Stomach (tissue), 9 donors: ENCODE measurements around the gene SLC52A1. TPM values are rescaled to one million over a fixed set of nuclear protein-coding genes. Genes with fewer than 3 reads are reported as not detected.
"Not testable (repeated sequence)": the region's sequence is repeated elsewhere in the genome, so short reads cannot be mapped to it uniquely, and the experiment has no call there.

Experiments
- DNase-seq, 2 donors: peaks; one replicate each; pipeline versions ENCODE4 v3.0.0 to v3.0.0-alpha.2; 2013 to 2019
- H3K27ac ChIP-seq, 5 donors: fragments of 200-600 bp in 4 of 5; sonication (generic) in 4 of 5; one replicate each; pipeline ENCODE4 v1.5.1; 2013 to 2019; ENCODE audit warnings: mild to moderate bottlenecking in 1 of 5, moderate library complexity in 1 of 5
- H3K27me3 ChIP-seq, 3 donors: fragments of 200-600 bp; sonication (generic); one replicate each; pipeline ENCODE4 v1.5.1; 2017 to 2019; ENCODE audit warnings: mixed run types in 1 of 3
- H3K36me3 ChIP-seq, 4 donors: fragments of 200-600 bp; sonication (generic); 1 replicate in 3 of 4; 2 replicates in 1 of 4; pipeline ENCODE4 v1.5.1; 2016 to 2019
- H3K4me1 ChIP-seq, 4 donors: fragments of 200-600 bp; sonication (generic); one replicate each; pipeline ENCODE4 v1.5.1; 2016 to 2019
- H3K4me3 ChIP-seq, 4 donors: fragments of 200-600 bp; sonication (generic) in 3 of 4; one replicate each; pipeline ENCODE4 v1.5.1; 2016 to 2019; ENCODE audit warnings: mild to moderate bottlenecking in 1 of 4
- H3K9me3 ChIP-seq, 4 donors: fragments of 200-600 bp; sonication (generic); one replicate each; pipeline ENCODE4 v1.5.1; 2016 to 2019
- EP300 ChIP-seq: sonication (generic); formaldehyde crosslinking; IDR thresholded peaks from one replicate; pipeline ENCODE4 v1.6.1; 2017; ENCODE audit warnings: antibody characterized with exemption
- POLR2A ChIP-seq, 4 donors: fragments of 450-650 bp; IDR thresholded peaks; one replicate each; pipeline ENCODE4 v1.6.1; 2016; ENCODE audit warnings: antibody characterized with exemption in 4 of 4, control low read depth in 2 of 4, mild to moderate bottlenecking in 1 of 4, moderate library complexity in 1 of 4
- POLR2AphosphoS5 ChIP-seq, 3 donors: sonication (generic); formaldehyde crosslinking; IDR thresholded peaks; one replicate each; pipeline ENCODE4 v1.6.1; 2016; ENCODE audit warnings: antibody characterized with exemption in 3 of 3
- WGBS, 5 donors: extraction: QIAGEN DNeasy Blood & Tissue Kit in 3 of 5; methylation state at CpG; one replicate each; pipeline versions ENCODE4 v1.1.5 to v1.1.7; 2013 to 2018; 5-methylcytosine and 5-hydroxymethylcytosine counted together
- intact Hi-C: fragments of 100-400 bp; cut with DNase I; formaldehyde crosslinking; loops from one replicate; pipeline ENCODE4 v1.15.1; 2023; ENCODE audit warnings: low total_unique reads
- polyA plus RNA-seq, 3 donors: library from polyadenylated mRNA; stranded (reverse); fragments of 200-250 nt; gene quantifications; one replicate each; pipeline ENCODE4 v1.2.3, GENCODE V29; 2013
- total RNA-seq, 5 donors: library from RNA; depleted of rRNA; stranded (reverse); fragments of >200 nt; gene quantifications; one replicate each; pipeline versions ENCODE4 v1.1.0 to v1.2.3, GENCODE V29; 2014 to 2016
- TF ChIP-seq, protein P1 (sequence below), 7 experiments: fragments of 450-650 bp in 4 of 7; fragments of 200-600 bp in 3 of 7; sonication (generic) in 3 of 7; IDR thresholded peaks; one replicate each; pipeline ENCODE4 v1.5.1; 2016 to 2019; ENCODE audit warnings: antibody characterized with exemption in 7 of 7, control low read depth in 2 of 7, mild to moderate bottlenecking in 1 of 7
- donor health status: healthy with polysubstance abuse.
- donor health status: Bipolar disorder and iron deficiency.
- donor health status: healthy.

SLC52A1 gene
- total and polyA plus RNA-seq, 8 donors, result 1.0 TPM; not detected in 7

DNA sequence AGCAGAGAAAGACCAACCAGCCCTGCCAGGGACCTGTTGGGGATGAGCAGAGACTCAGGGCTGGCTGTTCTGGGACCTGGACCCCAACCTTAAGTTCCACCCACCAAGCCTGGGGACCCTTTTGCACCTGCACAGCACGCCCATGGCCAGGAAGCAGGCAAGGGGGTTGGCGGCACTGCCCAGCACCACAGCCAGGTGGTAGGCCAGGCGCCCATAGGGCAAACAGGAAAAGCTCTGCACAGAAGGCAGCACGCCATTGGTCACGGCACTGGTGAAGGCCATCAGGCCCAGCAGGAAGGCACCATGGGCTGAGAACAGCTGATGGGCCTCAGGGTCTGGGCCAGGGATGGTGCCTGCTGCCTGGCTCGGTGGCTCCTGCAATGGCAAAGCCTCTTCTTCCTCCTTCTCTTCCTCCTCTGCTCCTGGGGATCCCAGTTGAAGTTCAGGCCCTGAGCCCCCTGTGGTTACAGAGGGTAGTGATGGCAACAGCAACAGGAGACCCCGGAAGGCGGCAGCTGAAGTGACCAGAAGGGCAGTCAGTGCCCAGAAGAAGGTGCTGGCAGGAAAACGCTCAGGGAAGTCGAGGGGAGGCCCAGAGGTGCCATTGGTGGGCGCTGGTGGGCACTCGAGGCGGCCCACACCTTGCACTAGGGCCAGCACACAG lies 1.7 kb downstream of the SLC52A1 start:
- no peak for DNase-seq
- Histone ChIP-seq H3K4me1 (peaks cover 0 to 27% (median 16%) of the 10 kb centered on the region in 4 donors), H3K36me3 (no peaks in the 10 kb centered on the region), H3K27ac (no peak overlapping the region), H3K27me3 (peaks cover 0 to 34% (median 6%) of the 10 kb centered on the region in 3 donors), H3K9me3 (no peaks in the 10 kb centered on the region), H3K4me3 (no peak overlapping the region)
- TF ChIP-seq, protein P1, sequence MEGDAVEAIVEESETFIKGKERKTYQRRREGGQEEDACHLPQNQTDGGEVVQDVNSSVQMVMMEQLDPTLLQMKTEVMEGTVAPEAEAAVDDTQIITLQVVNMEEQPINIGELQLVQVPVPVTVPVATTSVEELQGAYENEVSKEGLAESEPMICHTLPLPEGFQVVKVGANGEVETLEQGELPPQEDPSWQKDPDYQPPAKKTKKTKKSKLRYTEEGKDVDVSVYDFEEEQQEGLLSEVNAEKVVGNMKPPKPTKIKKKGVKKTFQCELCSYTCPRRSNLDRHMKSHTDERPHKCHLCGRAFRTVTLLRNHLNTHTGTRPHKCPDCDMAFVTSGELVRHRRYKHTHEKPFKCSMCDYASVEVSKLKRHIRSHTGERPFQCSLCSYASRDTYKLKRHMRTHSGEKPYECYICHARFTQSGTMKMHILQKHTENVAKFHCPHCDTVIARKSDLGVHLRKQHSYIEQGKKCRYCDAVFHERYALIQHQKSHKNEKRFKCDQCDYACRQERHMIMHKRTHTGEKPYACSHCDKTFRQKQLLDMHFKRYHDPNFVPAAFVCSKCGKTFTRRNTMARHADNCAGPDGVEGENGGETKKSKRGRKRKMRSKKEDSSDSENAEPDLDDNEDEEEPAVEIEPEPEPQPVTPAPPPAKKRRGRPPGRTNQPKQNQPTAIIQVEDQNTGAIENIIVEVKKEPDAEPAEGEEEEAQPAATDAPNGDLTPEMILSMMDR (IDR thresholded peaks at IDR 0.05), result no peak
- TF ChIP-seq POLR2AphosphoS5 (IDR thresholded peaks at IDR 0.05) (no peak), POLR2A (IDR thresholded peaks at IDR 0.05) (no peak), EP300 (no peak)
- intact Hi-C loops, result no loop called here
- 80 to 96% (median 85%) methylated on average over 11 to 13 of the region's 13 CpGs for WGBS, 5 donors

DNA sequence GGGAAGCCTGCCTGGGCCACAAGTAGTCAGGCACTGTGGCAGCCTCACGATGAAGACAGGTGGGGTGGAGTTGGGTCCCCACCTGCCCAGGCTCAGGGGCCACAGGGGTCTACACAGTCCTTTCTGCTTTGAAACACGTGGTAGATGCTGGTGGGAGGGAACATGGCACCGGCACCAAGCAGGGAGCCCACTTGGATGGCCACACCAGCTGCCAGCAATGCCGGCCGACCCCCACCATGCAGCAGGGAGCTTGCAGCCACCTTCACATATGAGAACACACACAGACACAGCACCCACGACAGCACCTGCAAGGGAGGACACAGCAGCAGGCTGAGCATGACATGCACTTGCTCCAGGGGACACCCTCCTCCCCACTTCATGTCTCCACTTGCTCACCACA lies 2.4 kb downstream of the SLC52A1 start:
- Histone ChIP-seq H3K36me3 (no peaks in the 10 kb centered on the region), H3K27ac (no peak overlapping the region), H3K27me3 (peaks cover 0 to 34% (median 6%) of the 10 kb centered on the region in 3 donors), H3K4me1 (peaks cover 0 to 27% (median 16%) of the 10 kb centered on the region in 4 donors), H3K4me3 (no peak overlapping the region), H3K9me3 (no peaks in the 10 kb centered on the region)
- WGBS, 5 donors, result 85 to 100% (median 89%) methylated on average over 2 to 6 of the region's 6 CpGs
- intact Hi-C loops, result no loop called here
- TF ChIP-seq POLR2A (IDR thresholded peaks at IDR 0.05) (no peak), POLR2AphosphoS5 (IDR thresholded peaks at IDR 0.05) (no peak), EP300 (no peak)
- TF ChIP-seq, protein P1 (IDR thresholded peaks at IDR 0.05), result no peak
- no peak for DNase-seq

DNA sequence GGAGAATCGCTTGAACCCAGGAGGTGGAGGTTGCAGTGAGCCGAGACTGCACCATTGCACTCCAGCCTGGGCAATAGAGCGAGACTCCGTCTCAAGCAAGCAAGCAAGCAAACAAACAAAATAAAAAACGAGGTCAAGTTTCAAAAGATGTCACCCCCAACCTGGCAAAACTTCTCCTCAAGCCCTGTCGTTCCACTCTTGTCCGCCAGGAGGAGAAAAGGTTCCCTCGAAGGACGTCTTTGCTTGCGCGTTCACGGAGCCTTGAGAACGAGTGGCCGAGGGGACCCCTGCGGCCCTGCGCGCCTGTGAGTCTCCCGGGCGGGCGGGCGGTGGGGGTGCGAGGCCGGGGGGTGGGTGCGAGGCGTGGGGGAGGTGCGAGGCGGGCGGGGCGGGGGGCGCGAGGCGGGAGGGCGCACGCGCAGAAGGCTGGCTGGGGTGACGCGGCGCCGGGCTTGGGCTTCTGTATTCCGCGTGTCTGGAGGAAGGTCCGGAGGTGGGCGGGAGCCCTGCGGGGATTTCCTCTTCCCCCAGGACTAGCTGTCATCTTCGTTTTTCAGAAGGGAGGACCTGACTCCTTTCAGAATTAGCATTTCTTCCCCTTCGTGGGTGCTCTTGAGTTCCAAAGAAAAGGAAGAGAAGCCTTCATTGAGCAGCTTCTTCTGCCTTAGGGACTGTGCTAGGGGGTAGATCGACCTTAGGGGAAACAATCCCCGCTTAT lies 3.7 kb downstream of the SLC52A1 start:
- Histone ChIP-seq H3K27me3 (peaks cover 0 to 24% (median 6%) of the 10 kb centered on the region in 3 donors), H3K9me3 (no peaks in the 10 kb centered on the region), H3K36me3 (no peaks in the 10 kb centered on the region), H3K4me1 (peaks cover 0 to 27% (median 16%) of the 10 kb centered on the region in 4 donors), H3K4me3 (peak overlapping the region; percentile 50 to 56 (median 54)), H3K27ac (peak overlapping the region in 4 of 5 donors; percentile 55 to 77 (median 69))
- TF ChIP-seq EP300 (no peak), POLR2AphosphoS5 (IDR thresholded peaks at IDR 0.05) (peak in 2 of 3 donors; percentile 15 to 54)
- TF ChIP-seq, protein P1 (IDR thresholded peaks at IDR 0.05), result peak in 5 of 7 experiments; percentile 76 to 95 (median 78)
- 3 to 8% (median 3%) methylated on average over 16 to 48 of the region's 48 CpGs for WGBS, 5 donors
- intact Hi-C loops, result no loop called here
- peak; percentile 81 to 95 for DNase-seq

DNA sequence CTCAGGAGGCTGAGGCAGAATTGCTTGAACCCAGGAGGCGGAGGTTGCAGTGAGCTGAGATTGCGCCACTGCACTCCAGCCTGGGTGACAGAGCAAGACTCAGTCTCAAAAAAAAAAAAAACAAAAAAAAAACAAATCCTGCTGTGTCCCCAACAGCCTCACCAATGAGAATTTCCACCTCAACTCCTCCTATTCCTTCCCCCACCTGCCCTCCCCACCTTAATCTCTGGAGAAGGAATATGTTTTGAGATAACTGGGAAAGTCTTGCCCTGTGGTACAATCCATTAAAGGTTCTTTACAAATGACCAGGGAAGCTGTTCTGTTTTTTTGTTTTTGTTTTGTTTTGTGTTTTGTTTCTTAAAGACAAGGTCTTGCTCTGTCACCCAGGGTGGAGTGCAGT lies 5.1 kb downstream of the SLC52A1 start:
- H3K36me3 ChIP-seq, H3K4me3 ChIP-seq, H3K9me3 ChIP-seq, H3K27ac ChIP-seq, intact Hi-C loops, DNase-seq: not testable (repeated sequence)
- H3K27me3 ChIP-seq, result peaks cover 0 to 13% (median under 1%) of the 10 kb centered on the region in 3 donors
- peaks cover 0 to 35% (median 16%) of the 10 kb centered on the region in 4 donors for H3K4me1 ChIP-seq
- 84 to 100% (median 90%) methylated on average over 2 of the region's 2 CpGs for WGBS, 5 donors
